HG03520 (cell line): Measurements from ENCODE around the gene SPDYE1.
A peak's percentile ranks its signal among the peaks of the same experiment; 100 is the strongest.
"Not testable (repeated sequence)": the region's sequence is repeated elsewhere in the genome, so short reads cannot be mapped to it uniquely, and the experiment has no call there.

Source experiments
- ATAC-seq: cut with Tn5 transposase; IDR thresholded peaks from one replicate; pipeline ENCODE4 v1.9.1; 2021; ENCODE audit warnings: mild to moderate bottlenecking, moderate library complexity; ENCODE audit not compliant: unreplicated experiment

The SPDYE1 gene, protein sequence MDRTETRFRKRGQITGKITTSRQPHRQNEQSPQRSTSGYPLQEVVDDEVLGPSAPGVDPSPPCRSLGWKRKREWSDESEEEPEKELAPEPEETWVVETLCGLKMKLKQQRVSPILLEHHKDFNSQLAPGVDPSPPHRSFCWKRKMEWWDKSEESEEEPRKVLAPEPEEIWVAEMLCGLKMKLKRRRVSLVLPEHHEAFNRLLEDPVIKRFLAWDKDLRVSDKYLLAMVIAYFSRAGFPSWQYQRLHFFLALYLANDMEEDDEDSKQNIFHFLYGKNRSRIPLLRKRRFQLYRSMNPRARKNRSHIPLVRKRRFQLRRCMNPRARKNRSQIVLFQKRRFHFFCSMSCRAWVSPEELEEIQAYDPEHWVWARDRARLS

DNA sequence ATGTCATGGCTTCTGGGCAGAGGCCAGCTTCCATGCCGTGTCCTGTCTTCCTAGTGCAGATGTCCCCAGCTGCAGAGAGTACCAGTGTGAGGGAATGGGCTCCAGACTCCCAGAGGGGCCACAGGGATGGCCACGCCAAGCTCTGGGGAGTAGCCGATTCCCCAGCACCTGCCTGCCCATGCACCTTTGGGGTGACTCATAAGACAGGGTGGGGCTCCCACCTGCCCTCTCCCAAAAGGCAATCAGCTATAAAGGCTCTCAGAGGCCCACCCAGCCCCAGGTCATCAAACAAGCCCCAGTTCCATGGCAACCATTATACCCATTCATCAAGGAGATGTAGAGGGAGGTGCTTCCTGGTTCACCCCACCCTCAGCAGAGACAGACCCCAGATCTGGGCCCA, at the start of gene SPDYE1:
SPDYE1 (plus strand) TSS at position 366 of the 400 bp plus-strand sequence. CDS start 2,053 bp downstream, outside the sequence.
- not testable (repeated sequence) for ATAC-seq

DNA sequence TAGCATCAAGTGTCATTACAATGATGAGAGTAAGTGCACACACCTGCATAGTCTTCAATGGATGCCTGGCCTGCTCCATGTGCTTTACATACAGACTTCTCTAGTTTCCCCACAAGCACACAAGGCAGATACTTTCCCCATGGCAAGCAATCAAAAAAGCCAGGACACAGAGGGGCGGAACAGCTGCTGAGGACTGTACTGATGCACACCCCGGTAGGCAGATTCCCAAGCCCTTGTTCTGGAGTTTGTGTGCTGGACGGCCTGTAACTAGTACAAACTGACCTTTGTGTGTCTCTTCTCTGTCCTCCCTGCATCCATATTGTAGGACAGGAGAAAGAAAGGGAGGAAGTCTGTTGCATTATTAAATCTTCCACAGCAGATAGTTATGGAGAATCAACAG, 45.7 kb upstream of the SPDYE1 start:
- no peak for ATAC-seq

DNA sequence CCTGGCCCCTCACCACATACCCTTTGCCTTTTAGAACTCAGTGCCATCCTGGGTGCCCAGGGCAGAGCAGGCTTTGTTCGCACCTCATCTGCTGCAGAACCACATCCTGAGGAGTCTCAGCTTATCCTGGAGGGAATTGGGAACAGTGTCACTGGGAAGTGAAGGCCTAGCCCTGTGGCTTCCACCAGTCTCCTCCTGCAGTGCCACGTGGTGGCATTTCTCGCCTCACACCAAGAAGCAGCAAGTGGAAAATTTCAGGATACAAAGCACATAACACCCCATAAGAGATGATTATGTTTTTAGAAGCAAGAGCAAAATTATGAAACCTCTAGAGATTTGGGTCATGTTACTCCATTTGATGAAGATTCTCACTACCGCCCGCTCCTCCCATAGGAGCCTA, 44.6 kb upstream of the SPDYE1 start:
- no peak for ATAC-seq

DNA sequence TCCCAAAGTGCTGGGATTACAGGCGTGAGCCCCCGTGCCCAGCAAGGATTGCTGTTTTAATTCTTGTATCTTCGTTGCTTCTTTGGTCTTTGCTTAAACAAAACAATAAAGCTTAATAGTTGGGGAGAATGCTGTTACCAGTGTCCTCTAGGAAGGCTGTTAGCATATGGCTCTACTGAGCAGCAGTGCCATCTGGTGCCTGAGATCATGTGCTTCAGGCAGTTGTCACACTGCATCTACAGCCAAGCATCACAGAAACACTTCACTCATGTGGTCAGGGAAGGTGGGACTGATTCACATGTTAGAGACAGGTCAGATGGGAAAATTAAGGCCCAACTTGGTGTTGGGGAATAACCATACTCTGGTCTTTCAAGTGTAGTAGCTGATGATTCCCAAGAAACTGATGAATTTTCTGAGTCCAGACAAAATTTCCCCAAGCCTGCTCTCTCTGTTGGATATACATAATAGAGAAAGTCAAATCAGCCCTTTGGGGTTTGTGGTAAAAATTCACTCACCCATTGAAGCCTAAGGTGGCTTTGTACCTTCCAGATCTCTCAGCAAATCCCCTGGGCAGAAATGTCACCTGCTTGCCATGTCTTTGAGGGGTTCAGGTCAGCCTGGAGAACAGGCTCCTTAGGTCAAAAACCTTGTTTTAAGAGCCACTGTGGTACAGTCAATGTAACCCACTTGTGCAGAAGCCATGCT, 43.0 kb upstream of the SPDYE1 start:
- no peak for ATAC-seq

DNA sequence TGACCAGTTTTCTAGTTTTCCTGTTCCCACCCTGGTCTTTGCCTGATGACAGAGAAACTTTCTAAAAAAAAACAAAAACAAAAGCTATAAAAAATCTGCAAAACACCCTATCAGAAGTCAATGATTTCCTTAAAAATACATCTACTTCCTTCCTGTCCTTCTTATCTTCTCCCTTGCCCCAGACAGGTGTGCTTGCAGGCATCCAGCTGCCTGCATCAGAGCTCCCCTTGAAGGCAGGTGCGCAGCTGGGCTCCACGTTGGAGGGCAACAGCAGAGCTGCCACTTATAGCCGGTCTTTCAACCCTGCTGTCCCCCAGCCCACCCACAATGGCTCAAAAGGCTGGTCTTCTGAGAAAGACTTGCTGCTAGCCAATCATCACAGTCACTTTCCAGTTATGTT, 41.7 kb upstream of the SPDYE1 start:
- ATAC-seq: no peak

DNA sequence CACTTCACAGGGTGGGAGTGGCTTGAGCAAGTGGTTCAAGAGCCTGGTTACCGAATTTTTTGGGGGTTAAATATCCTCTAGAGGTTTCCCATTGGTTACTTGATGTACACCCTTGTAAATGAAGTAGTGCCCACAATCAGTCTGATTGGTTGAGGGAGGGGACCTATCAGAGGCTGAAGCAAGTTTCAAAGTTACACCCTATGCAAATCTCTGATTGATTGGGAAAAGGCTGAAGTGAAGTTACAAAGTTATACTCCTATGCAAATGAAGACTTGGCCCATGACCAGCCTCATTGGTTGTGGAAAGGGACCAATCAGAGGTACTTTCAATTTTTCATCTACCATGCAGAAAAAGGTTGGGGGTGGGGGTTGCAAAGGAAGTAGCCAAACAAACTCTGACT, 36.8 kb upstream of the SPDYE1 start:
- no peak for ATAC-seq

DNA sequence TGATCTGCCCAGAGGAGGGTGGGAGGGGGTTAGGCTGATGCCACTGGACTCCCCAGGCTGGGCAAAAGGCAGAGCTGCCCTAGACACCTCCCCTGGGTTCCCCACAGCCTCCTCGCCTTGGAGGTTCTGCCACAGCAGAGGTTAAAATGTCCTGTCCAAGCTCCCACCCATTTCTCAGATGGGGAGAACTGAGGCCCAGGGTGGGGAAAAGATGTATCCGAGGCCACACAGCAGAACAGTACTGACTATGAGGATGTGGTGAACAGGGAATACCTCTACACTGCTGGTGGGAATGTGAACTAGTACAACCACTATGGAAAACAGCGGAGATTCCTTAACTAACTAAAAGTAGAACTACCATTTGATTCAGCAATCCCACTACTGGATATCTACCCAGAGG, 31.3 kb upstream of the SPDYE1 start:
- not testable (repeated sequence) for ATAC-seq

DNA sequence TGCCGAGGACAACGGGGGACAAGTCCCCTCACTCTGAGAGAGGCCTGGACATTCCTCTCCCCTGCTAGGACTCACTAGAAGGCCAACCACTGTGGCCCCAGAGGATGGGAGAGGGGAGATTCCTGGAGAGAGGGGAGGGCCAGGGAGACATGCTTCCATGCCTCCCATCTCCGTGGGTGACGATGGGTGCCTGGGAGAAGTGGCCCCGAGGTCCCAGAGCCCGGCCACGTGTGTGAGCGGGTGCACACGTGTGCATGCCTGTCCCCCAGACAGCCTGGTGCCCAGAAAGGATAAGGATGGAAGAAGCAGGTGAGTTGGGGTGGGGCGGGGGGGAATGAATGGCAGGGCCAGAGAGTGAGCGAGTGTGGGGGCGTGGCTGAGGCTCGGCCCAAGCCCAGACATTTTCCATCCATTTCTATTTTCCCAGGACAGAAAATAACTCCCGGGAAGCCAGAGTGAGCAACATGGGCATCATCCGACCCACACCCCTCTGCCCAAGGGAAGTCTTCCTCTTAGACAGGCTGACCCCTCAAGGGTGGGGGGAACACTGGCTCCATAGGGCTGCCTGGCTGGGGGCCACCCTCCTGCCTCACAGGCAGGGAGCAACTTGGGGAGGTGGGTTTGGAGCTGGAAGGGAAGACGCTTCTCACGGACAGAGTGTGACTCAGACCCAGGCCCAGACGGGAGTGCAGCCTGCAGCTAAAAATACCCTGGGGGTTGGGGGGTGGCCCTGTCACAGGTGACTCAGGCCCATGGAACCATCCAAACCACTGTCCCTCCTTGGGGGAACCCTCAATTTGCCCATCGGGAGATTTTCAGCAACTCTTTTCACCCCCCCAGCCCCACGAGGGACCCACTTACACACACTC, 29.3 kb upstream of the SPDYE1 start:
- not testable (repeated sequence) for ATAC-seq

DNA sequence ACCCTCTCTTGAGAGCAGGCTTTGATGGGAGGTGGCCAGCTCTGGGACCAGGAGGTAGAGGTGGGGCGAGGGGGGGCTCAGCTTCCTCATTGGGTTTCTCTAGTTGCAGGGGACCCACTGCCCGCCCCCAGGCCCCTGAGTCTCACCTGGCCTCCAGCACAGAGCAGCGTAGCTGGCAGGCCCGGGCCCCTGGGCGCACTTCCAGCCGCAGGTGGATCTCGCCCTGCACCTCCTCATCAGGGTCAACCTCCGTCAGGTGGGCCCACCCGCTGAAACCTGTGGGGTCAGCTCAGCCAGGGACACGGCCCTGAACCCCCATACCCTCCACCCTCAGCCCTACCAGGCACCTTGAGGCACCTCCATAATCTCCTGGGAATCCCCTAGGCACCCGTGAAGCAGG, 28.1 kb upstream of the SPDYE1 start:
- ATAC-seq: not testable (repeated sequence)

DNA sequence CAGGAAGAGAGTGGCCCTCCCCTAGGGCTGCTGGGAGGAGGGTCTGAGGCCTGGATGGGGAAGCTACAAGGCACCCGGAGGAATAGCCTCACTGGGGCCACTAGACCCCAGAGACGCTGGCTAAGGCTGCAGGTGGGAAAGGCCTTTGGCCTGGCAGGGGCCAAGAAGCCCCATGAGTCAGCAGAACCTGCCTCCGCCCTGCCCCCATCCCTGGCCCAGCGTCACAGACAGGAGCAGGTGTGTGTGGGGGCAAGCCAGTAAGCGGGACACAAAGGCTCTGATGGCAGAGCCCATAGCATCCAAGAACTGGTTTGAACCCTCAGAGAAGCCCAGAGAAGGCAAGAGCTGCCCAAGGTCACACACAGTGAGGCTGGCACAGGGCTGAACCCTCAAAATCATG, 27.0 kb upstream of the SPDYE1 start:
- not testable (repeated sequence) for ATAC-seq

DNA sequence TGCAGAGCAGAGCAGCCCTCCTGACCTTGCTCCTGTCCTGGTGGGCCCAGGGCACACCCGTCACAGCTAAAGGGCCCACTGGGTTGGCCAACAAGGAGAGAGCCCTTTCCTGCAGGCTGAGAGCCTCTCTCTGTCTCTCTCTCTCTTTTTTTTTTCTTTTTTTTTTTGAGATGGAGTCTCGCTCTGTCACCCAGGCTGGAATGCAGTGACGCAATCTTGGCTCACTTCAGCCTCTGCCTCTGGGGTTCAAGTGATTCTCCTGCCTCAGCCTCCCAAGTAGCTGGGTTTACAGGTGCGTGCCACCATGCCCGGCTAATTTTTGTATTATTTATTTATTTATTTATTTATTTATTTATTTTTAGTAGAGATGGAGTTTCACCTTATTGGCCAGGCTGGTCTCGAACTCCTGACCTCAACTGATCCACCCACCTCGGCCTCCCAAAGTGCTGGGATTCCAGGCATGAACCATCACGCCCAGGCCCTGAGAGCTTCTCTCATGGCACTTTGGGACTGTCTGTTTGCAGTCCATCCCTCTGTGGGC, 23.6 kb upstream of the SPDYE1 start:
- ATAC-seq: not testable (repeated sequence)

DNA sequence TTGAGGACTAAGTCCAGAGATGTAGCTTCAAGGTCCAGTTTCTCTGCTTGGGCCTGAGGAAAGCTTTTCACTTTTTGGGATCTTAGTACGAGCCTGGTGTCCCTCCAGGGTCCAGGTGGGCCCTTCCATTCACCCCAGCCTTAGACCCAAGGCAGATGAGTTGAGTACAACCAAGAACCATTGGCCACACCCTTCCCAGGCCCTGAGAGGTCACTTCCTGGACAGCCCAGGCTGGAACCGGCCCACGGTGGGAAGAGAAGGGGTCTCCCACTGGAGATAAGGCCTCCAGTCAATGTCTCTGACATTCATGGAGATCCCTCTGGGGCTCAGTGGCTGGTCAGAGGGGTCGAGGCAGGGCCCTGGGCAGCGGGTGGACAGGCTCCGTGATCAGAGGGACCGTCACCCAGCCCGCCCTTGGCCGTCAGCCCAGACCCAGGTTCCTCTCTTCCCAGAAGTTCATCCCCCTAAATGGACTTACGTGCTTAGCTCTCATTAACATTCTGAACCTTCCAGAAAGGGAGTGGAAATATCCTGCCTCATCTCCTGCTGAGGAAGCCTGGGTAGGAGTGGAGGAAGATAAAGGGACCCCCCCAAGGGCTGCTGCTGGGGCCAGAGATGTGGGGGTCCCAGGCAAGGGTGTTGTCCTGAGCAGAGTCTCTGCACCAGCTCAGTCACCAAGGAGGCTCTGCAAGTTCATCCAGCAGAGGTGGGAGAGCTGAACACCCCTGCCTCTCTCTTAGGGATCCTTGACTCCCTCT, 22.8 kb upstream of the SPDYE1 start:
- ATAC-seq: not testable (repeated sequence)

DNA sequence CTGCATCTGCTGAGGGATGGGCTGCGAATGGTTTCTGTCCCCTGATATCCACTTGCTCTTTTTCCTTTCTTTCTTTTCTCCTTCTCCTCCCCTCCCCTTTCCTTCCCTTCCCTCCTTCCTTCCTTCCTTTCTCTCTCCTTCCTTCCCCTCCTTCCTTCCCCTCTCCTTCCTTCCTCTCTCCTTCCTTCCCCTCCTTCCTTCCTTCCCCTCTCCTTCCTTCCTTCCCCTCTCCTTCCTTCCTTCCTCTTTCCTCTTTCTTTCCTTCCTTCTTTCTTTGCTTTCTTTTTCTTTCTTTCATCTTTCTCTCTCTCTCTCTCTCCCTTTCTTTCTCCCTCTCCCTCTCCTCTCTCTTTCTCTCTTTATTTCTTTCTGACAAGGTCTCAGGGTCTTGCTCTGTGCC, 20.2 kb upstream of the SPDYE1 start:
- no peak for ATAC-seq

DNA sequence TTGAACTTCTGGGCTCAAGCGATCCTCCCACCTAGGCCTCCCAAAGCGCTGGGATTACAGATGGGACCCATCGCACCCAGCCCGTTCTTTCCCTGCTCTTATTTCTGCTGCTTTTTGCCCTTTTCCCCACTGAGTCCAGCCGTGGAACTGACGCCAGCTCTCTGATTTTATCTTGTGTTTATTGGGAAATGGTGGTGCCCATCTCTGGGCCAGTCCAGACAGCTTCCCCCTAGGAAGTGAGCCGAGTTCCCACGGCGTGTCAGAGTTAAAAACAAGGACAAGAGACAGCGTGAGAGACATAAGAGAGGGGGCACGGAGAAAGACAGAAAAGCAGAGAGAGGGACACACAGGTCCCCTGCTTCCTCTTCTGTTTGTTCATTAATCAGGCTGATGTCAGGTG, 19.6 kb upstream of the SPDYE1 start:
- ATAC-seq: not testable (repeated sequence)

DNA sequence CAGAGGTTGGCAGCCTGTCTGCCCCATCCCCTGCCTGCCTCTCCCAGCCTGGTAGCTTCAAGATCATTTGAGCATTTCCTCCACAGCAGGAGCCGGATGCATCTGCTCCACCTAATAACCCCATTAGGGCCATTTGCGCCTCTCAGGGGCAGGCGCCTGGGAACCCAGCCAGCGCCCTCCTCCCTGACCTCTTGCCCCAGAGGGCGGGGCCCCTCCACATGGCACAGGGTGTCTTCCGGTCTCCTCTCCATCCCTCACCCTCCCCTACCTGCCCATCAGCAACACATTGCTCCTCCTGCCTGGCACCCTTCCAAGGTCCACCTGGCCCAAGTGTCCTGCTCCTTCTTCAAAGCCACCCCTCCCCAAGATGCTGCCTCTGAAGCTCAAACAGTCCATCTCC, 14.8 kb upstream of the SPDYE1 start:
- not testable (repeated sequence) for ATAC-seq

DNA sequence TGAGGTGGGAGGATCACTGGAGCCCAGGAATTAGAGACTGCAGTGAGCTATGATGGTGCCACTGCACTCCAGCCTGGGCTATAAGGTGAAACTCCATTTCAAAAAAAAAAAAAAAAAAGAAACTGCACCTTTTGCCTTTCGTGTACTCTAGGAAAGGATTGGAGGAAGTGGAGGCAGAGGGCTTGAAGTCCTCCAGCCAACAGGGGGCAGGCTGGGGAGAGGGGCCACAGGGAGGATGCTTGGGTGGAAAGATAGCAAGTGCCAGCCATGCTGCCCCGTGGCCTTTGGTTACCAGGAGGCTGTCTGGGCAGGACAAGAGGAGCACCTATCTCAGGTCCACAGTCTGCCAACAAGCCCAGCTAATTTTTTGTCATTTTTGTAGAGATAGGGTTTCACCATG, 14.0 kb upstream of the SPDYE1 start:
- not testable (repeated sequence) for ATAC-seq

DNA sequence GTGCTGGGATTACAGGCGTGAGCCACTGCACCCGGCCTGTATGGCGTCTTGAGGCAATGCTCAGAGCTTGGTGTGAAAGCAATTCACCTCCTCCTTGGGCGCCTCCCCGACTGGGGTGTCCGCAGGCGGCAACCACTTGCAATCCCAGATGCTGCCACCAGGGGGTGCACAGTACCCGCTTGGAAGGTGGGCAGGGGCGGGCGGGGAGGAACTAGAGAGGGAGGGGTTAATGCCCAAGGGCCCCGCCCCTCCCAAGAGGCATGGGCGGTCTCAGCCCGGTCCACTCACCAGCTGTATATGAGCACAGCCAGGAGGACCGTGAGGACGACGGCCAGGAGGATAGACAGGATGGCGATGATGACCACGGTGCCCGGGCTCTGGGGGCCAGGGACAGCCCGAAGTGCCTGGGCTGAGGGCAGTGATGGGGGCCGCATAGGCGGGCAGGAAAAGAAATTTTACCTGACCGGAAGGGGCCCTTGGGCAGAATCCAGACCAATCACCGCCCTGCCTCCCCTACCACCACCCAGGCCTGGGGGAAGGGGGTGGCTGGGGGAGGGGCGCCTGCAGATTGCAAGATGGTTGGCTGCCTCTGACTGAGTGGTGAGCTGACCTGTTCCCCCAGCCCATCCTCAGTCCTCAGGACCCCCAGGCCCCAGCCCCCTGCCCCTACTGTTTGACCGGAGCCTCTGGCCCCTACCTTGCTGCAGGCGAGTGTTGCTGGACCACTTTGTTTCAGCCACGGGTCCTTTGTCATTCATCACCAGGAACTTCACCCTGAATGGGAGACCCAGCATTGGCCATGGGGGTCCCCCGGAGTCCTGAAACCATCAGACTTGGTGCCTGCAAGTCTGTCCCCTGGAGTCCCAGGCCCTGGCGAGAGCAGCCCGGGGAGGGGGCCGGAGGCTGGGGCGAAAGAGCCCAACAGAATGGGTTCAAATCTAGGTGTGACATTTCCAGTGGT, 11.5 kb upstream of the SPDYE1 start:
- peak; percentile 61 for ATAC-seq

DNA sequence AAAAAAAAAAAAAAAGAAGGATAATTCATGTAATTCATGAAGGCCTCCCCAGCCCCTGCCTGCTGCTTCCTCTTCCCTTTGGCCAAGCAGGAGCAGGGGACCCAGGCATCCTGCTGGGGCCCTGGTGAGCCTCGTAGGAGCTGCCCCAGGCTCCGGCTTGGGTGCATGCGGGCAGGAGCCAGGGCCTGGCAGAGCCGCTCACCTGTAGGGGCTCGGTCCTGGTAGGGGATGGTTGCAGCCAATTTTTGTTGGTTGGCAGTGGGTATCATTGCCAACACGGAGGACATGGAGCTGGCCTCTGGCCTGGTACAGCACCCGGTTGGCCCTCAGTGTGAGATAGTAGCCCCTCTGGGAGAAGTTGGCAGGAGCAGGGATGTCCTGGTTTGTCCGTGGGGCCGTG, 10.2 kb upstream of the SPDYE1 start:
- ATAC-seq: not testable (repeated sequence)

DNA sequence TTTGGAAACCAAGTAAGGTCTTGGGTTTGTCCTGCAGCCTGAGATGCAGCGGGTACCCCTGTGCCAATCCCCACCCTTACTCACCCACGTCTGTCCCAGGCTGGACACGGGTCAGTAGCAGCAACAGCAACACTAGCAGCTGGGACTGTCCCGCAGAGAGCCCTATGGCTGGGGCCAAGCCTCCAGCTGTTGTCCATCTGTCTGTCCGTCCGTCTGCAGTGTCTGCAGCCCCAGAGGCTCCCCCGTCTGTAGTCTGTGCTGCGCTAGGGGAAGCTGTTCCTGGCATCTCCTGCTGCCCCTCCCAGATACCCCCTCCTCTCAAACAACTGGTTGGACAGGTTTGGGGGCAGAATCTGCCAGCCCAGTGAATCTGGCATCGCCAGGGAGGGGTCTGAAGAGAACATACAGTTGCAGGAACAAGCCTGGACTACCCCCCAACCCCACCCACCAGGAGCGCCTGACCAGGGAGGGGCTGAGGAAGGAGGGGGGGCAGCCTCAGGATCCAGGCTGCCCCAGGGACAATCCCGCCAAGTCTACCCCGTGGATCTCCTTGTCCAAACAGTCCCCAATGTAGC, 7.6 kb upstream of the SPDYE1 start:
- ATAC-seq: not testable (repeated sequence)
